NCI-H1105 (cell line): Measurements from ENCODE around the gene PDE1A.

Experiments
- DNase-seq: peaks from one replicate; lab custom pipeline; 2025; lab: John Stamatoyannopoulos, UW

The PDE1A gene

DNA sequence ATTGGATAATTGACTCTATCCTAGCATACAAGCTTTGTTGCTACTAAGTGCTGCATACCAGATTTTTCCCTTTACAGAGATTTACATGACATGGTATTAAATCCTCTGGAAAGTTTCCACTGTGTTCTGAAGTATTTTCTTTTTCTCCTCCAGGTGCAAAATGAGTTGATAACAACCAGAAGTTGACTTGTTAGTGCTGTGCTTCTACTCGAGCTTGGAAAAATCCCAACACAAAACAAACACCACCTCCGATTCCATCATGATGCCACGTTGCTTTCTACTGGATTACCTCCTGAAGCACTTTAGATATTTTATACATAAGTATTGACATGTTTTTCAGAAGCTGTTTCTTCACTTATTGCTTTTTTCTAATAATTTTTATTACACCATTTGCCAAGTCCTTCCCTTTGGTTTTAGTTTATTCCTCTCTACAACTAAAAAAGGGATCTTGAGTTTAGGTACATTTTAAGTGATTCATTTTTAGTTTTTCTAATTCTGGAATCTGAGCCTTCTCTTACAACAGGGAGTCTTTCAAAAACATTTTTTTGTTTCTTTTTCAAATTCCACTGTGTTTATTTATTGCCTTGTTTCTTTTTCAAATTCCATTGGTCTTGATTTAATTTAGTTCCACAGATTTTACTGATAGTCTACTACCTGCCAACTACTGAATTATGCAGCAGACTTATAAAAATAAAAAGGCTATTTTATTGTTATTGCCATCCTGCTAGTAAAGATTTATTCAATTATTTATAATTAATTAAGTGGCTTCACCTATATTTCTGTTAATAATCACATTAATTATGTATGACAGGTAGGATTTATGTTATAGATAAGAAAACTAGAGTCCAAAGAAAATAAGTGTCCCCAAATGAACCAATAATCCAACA is 297.8 kb downstream of the PDE1A start:
- no peak for DNase-seq

DNA sequence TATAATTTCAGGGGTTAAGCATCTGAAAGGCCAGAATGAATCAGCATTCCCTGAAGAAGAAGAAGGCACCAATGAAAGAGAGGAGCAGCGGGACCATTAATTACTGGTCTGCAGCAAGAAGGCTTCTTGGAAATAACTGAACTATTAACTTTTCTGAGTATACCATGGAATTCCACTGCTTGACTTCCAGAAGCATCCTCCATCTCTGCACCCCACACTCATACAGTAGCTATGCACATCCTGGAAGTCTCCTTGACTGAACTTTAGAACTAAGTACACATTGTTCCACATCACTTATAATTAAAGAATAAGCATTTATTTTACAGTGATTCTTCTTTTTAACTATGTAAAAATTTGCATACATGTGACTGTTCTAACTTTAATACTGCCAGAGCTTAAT is 309.6 kb downstream of the PDE1A start:
- no peak for DNase-seq

DNA sequence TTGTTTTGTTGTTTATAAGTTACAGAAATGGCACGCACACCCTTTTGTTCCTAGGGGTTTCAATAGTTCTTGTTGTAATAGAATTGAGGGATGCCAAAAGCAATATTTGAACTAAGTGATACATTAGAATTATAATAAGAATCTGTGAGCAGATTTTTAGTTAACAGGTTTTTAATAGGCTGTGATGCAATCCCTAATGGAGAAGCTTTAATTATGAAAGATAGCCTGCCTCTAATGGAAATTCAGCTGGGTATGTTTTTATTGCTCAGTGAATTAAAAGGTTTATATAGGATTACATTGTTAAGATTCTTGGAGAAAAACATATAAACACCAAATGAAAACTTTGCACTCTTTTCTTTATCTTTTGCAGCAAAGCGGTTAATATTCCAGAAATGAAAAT is 310.1 kb downstream of the PDE1A start:
- no peak for DNase-seq

DNA sequence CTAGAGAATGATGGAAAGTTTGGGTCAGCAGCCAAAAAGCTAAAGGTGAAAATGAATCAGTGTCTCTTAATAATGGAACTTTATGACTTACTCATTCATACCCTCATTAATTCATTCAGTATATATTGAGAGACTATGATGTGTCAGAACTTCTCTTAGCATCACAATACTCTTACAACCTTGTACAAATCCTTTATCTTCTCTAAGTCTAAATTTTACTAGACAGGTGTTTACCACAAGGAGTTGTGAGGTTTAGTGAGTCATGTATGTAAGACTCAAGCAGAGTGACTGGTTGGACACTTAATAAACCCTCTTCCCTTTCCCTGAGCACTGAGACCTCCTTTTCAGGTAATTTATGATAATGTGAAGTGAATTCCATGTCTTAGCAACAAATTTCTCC is 311.6 kb downstream of the PDE1A start:
- no peak for DNase-seq

DNA sequence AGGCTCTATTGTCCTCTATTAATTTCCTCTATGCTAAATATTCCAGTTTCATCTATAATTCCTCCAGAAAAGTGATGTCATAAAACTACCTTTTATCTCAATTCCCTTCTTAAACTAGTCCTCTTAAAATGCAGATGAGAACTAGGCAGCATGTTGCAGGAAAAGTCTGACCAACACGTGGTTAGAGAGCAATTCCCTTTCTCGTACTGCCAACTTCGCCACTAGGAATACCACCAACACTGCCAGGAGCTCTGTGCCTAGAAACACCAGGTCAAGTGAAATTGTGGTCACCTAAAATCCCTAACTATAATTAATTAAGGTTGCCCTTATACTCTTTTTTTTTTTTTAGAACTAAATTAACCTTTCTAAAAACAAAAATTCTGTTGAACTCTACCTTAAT is 313.5 kb downstream of the PDE1A start:
- DNase-seq, result no peak

DNA sequence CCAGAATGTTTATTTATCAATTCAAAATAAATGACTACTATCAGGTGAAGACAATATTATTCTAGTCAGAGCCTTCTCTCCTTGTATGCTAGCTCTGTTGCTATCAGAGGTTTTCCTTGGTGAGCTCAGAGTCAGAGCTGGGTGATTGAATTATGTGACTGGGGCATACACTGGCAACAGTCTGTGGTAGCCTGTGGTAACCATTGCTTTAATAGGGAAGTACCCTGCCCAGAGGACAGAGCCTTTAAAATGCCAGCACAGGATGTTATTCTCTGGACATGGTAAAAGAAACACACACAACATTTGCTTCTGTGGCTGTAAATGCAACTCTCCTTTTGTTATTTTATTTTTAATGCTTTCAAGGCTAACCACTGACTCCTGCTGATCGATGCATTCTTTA is 316.5 kb downstream of the PDE1A start:
- no peak for DNase-seq

DNA sequence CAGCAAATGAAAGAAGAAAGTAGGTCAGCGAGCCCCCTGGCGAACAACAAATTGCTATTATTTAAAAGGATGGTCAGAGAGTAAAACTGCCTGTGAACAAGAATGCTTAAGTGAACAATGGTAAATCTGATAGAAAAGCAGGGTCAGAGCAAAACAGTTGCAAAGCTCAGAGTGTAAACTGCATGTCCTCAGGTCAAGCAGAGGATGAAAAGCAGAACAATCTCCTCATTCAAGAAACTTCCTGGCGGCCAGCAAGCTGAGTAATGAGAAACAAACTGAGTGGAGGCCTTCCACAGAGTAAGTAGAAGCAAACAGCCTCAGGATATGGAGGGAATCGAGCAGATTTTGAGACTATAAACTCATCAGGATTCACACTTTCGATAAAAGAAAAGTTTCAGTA is 323.3 kb downstream of the PDE1A start:
- DNase-seq, result no peak

DNA sequence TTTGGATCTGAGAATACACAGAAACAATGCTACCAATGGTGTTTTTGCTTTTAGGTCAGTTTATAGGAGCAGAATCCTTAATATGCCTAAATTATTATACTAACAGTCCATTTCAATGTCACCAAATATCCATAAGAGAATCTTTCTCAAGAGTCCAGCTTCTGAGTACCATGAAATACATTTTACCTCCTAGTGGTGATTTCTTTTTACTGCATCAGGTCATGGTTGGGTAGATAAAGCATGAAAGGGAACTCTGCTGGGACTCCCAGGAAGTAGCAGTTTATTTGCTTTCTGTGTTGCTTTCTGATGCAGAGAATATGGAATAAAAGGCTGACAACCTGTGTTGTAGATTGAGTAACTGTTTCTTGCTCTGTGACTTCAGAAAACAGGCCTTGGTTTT is 325.6 kb downstream of the PDE1A start:
- DNase-seq, result no peak

DNA sequence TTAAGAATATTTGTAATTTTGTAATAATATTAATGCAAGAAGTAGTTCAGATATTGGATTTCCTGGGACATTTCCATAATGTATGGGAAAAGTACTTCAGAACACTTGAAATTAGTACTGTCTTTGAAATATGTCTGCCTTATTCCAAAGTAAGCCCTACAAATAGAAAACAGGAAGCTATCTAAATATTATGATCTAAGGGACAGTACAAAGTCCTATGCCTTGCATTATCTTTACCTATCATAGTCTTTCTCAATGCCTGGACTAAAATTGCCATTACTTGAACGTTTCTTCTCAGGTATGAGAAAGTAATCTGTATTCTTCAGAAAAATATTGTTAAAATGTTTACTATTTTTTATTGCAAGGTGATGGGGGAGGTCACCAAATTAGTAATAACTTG is 328.2 kb downstream of the PDE1A start:
- DNase-seq, result no peak

DNA sequence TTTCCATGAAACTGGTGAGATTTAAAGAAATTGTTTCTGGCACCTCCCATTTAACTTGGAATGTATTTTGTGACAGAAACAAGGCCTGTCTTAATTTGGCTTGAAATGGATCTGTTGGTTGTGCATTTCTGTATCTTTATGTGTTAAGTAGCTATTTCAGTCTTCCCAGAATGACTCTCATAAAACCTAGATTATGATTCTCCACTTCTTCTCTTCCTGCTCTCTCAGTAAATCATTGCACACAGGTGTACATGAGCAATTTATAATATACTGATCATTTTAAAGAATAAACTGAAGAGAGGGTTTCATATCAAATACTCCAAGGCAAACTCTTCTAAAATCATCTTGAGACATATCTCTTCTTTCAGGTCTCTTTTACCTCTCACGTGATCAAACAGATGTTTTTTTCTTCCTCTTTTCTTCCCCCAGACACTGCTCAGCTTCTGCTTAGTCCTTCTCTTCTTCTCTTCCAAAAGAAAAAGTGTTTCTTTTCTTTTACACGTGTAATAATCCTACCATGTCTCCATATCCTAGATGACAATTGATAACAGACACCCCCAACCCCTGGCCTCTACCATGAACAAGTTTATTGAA is 329.2 kb downstream of the PDE1A start:
- DNase-seq, result no peak

DNA sequence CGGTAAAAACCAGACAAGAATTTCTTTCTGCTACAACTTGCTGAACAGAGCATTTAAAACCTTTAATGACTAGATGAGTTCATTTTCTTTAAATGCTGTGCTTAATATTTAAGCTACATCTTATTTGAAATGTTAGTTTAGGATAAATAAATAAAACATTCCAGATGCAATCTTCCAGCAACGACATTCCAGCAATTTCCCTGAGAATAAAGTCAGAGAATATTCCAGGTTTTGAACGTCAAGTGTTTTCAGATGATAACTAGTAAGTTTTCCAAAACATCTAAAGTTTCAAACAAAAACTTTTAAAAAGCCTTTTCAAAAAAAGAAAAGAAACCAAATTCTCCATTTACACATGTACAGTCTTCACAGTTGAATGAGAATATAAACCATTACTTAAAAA is 336.4 kb downstream of the PDE1A start:
- DNase-seq, result no peak
